SK-N-MC (cell line): Measurements from ENCODE around the gene IRAK3.

Experiments used
- EZH2 ChIP-seq: fragments of 200-600 bp; sonication (generic); IDR thresholded peaks from one replicate; pipeline ENCODE4 v1.6.1; 2017; ENCODE audit warnings: antibody characterized with exemption
- FOXP2 ChIP-seq: optimal IDR thresholded peaks from 2 replicates; pipeline ENCODE3; 2011; ENCODE audit warnings: mild to moderate bottlenecking, moderate library complexity; ENCODE audit not compliant: insufficient read depth; ENCODE audit errors: extremely low read length, control extremely low read depth
- POLR2AphosphoS5 ChIP-seq: IDR thresholded peaks from 2 replicates; pipeline ENCODE4 v1.6.1; 2012; ENCODE audit warnings: mild to moderate bottlenecking, low read depth, low read length, borderline replicate concordance

DNA sequence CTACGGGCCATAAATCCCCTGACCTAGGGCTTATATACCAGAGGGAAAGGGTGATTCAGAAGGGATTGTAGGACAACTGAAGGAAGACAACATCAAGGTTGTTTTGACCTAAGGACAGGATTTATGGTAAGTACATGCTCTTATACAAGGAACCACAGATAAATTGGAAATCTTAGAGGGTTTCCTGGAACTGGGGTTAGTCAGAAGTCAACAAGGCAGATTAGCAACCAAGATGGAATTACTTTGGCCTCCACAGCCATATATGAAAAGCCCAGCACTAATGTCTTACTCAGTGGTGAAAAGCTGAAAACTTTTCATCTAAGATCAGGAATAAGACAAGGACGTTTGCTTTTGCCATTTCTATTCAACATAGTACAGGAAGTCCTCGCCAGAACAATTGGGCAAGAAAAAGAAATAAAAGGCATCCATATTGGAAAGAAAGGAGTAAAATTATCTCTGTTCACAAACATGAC lies 24.6 kb upstream of the IRAK3 start:
- TF ChIP-seq POLR2AphosphoS5 (no peak), EZH2 (no peak), FOXP2 (no peak)
